GM19025 (cell line): ENCODE measurements around the gene CCDC88C.

Experiments used
- ATAC-seq: cut with Tn5 transposase; IDR thresholded peaks from one replicate; pipeline ENCODE4 v1.9.1; 2021; ENCODE audit warnings: mild to moderate bottlenecking, low read depth, moderate library complexity; ENCODE audit not compliant: unreplicated experiment

CCDC88C gene

DNA sequence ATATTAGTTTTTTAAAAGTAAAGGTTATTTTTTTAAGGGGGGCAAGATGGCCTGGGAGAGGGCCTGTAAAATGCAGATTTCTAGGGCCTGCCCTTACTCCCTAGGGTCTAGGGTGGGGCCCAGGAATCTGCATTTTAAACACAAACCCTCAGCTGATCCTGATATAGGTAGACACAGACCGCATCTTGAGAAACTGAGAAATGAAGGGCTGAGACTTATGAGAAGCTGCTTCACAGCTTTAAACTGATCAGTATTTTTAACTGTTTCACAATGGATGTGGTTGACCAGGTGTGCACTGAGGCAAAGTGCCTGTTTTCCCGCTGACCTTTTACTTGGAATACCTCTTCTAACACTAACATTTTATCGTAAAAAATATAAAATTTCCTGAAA is 84.0 kb downstream of the CCDC88C start:
- peak; percentile 46 for ATAC-seq

DNA sequence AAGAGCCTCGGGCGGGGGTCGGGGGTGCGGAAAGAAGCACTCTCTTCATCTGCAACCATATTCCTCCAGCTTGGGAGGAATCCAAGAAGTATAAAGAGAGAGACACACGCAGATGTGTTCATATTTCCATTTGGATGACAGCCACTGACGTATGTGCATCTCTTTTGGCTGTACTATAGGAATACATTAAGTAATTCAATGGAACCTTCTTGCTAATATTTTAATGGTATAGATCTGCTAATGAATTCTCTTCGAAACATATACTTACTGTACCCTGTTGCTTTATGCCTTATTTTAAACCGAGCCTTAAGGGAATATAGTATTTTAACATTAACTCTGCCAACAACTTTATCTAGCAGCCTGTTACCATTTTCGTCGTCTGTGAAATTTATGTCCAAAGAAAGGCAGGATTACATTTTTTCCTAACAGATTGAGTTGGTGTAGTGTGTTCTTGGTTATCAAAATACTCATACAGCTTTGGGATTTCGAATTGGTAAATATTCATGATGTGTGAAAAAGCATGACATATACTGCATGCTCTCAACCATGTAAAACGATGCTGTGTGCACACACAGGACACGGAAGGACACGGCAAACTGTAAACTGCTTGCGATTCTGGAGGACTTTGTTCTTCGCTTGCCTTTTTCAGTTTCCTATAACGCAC is 84.5 kb downstream of the CCDC88C start:
- ATAC-seq, result no peak

DNA sequence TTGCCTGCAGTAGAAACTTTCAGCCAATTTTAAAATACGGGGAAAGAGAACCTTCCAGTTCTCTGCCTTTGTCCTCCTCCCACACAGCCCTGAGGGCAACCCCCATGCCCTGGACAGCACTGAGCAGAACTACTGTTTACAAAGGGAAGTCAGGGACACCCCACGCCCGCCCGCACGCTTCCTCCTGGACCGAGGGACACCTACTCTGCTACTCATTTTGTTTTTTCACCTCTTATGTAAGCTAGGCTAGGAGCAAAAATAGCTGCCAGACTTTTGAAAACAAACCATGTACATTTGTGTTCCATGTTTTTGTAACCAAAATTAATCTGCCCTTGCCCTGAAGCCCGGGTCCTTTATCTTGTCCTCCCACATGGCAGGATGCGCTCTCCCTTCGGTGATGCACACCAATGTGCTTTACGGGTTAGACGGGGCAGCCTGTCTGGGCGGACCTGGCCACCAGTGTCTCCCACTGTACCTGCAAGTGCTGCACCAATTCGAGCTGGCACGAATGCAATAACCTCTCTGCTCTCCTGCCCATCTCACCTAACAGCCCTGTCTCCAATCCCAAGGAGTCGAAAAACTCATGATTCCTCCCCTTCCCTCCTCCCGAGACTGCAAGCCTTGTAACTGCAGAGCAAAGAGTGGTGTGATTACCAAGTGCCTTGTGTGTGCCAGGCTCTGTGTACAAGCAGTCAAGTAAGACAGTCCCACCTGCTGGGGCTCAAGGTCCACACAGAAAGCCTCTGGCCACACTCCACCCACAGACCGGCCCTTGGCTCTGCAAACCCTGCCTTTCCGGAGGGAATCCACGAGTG is 85.2 kb downstream of the CCDC88C start:
- ATAC-seq, result no peak

DNA sequence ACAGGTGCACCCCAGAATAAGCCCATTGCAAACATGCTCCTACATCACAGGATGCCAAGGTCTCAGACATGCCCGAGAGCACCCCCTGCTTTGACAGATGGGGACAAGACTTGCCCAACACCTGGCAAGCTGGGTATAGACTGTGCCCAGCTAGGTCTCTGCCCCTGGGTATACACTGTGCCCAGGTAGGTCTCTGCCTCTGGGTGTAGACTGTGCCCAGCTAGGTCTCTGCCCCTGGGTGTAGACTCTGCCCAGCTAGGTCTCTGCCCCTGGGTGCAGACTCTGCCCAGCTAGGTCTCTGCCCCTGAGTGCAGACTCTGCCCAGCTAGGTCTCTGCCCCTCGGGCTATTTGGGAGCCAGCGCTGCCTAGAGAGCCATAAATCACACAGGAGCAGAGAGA is 85.9 kb downstream of the CCDC88C start:
- no peak for ATAC-seq

DNA sequence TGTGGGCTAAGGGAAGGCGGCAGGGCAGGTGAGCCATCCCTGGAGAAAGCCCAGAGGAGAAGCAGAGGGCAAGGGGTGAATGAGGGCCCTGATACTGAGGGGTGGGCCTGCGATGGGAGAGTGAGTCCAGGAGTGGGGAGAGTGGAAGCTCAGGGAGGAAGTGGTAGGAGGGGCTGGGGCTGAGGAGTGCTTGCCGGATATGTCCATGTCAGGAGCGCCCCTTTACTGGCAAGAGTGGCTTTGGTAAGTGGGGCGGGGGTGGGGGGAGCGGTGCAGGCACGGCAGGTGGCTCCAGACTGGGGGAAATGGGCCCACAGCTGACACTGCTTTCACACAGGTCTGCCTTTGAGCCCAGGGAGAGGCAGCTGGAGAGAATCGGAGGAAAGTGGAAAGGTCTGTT is 86.8 kb downstream of the CCDC88C start:
- ATAC-seq, result no peak

DNA sequence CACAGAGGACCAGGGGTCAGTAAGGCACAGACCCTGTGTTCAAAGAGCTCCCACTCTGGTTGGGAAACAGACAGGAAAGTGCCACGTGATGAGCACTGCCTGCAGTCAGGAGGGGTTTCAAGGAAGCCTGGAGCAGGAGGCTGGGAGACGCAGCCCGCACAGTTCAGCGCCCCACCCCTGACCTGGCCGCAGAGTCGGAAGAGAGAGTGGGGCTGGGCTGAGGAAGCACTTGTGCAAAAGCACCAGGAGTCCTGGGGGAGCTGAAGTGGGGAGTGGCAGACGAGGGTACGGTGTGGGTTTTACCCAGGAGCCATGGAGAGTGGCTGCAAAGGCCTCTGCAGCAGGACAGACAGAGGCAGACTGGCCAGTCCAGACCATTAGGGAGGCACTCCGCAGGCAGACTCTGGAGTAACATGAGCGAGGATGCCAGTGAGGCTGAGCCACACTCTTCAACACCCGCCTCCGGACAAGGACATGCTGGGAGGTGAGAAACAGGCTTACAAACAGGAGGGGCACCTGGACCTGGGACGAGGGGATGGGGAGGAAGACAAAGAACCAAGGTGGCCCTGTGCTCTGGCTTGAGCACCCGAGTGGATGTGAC is 87.4 kb downstream of the CCDC88C start:
- no peak for ATAC-seq

DNA sequence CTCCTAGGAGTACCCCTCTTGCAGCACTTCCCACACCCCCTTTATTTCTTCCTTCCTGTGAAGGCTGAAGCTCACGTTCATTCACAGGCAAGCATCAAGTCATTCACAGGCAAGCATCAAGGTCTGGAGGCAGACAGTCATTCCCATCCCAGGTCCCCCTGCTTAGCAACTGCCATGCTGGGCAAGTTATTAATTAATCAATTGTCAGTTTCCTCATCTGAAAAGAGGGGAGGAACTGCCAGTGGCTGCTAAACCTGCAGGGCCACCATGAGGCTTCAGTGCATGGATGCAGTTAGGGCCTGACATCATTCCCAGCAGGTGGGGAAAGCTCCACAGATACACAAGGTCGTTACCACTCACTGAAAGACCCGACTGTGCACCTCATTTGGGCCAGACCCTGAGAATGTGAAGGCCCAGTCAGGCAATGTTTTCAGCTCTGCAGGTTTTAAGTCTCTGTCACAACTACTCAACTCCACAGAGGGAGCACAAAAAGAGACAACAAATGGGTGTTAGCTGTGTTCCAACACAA is 88.1 kb downstream of the CCDC88C start:
- no peak for ATAC-seq

DNA sequence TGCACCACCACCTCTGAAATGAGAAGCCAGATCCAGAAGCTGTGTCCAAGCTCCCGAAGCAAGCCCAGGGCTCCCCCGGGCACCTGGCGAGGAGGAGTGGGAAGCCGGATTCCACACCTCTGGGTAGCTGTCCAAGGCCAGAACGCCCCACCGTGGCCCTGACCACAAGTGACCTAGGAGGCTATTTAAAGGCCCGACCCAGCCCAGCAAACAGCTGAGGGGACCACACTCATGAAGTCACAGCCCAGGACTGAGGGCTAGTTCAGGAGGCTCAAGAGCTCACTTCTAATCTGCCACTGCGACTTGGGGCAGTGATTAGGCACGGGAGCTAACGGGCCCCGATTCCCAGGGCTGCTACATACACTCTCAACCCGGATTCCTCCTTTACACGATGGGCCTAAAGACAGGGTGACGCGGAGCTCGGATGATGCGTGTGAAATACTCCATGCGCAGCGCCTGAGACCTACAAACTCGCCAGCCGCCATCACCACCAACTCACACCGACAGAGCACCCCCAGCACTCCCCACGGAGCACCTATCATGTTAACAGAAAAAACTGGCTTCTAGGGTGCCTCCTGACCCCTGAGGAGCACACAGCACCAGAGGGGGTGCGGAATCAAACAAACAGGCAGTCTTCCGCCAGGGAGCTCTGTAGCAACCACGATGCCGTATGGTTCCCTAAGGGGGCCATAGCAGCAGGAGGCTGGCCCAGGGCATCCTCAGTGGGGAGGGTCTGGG is 89.1 kb downstream of the CCDC88C start:
- no peak for ATAC-seq

DNA sequence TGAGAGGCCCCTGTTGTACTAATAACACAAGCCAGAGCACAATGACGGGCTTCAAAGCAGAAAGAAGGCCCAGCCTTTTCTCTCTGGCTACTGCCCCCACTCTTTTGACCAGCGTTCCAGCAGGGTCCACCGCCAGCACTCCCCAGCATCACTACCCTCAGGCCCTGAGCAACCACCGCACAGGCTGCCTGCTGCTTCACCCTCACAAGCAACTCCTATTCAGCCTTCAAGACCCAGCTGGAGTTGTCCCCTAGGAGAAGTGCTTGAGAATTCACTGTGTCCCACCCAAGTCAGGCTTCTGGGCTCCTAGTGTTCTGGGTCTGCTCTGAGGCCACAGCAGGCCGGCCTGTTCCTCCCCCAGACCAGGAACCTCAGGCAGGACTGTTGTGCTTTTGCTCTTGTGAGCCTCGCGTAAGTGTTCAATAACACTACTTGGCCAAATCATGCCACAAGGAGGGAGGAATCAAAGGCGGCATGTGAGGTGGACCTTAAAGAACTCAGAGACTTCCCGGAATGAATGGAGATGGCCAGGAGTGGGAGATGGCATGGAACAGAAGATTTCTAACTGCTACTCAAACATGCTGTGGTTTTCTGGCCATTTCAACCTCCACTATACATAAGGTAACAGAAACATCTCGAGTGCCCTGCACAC is 89.8 kb downstream of the CCDC88C start:
- ATAC-seq, result no peak

DNA sequence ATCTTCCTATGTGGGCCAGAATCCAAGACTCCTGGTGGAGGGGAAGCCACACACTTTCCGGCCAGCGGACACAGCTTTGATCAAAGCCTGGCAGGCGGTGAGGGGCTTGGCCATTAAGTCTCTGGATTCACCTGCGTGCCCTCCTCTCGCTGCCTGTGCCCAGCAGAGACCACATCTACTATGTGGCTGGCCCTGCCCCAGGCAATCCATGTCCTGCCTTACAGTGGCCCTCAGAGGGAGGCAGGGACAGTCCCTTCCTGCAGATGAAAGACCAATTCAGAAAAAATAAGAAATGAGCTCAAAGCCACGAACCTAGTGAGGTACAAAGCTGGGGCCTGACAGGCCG is 90.4 kb downstream of the CCDC88C start:
- no peak for ATAC-seq

DNA sequence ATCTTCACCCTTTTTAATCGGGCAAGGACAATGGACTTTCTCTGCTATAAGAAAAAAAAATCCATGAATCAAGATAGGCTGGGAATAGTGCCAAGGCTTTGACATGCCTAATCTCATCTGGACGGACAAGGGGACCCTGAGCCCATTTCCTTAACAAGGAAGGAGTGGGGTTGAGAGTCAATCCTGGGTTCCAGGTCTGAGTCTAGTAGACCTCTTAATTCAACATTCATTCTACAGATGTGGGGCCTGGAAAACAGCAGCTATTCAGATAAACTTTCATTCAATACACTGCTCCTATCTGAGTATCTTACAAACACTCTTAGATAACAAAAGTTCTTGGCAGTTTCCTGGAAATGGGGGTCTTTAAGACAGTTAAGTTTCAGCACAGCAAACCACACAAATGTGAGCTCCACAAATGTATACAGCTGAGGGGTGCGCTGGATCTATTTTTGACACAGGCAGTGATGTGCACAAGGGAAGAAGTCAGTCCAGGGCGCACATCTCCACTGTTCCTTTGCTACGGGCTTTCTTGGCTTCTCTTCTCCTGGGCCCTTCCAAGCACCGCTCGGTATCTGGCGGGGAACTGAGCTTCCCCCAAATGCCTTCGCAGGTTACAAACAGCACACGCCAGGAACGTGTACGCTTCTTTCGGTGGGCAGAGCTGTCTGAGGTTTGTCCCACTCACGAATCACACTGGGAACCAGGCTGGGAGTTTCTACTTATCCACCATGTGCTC is 90.9 kb downstream of the CCDC88C start:
- ATAC-seq, result no peak

DNA sequence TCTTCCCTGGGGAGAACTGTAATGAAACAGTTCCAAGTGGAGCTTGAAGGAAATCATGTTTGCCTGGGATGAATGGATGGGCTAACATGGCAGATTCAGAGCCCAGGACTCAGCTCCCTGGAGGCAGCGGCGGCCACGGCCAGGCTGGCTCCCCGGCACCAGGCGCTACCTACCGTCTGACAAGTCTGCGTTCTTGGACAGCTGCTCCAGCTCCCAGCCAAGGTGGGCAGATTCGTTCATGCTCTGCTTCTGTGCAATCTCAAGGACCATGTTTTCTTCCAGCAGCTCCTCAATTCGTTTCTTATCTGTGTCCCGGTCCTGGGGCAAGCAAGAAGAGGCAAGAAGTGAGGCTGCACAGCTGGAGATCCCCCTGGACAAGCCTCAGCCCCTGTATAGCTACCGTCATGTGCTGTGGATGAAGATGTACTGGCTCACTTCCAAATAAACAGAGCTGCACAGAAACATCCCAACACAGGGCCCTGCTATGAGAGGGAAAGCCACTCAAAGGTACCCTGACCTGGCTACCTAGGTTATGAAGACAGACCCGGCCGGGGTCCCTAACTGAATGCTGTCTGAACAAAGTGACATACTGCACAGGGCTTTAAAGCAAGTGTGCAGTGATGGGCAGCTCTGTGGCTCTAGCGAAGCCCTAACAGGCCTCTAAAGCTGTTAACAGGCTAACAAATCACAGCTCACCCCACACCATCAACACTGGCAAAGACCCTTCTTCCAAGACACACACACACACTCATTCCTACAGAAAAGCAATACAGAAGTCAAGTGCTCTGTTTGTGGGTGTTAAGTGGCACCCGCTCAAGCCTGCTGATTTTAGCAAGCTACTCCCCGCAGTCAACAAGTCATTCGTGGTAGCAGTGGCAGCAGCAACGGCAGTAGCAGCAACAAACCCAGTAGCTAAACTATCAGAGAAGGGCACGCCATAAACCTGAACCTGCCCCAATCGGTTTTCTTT is 92.7 kb downstream of the CCDC88C start:
- no peak for ATAC-seq

DNA sequence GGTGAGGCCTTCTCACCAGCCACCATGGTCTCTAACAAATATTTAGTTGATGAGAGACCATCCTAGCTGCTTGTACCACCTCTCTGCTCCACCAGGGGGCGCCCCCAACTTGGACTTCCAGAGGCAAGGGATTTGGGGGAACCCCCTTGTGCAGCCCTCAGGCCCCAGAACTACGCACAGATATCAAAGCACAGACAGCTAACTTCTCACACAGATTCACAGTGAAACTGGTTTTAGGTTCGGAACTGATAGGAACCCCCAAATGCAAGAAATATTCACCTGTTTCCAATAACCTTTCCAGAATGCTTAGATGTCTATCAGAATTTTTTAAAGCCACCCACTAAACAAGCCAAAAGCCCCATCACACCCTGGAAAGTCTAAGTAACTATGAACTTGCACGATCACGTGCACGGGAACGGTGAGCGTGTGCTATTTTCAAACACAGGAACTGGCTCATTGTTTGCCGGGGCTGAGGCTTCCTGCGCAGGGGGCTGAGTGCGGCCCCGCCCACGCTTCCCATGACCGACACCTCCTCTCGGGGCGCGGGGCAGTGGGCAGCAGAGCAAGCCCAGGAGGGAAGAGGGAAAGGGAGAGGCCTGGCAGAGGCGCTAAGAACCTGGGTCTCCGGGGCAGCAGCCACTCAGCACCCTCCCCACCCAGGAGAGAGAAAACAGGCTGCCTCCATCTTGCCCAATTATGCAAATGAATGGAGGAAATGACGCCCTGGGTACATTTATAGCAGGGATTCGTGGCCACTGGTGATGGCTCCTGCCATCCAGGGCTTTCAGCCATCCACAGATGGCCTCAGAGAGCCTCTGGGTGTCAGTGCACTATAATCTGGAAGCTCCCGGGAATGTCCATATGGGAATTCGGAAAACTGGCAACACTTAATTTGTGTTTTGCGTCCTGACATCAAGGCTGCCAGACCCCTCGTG is 93.7 kb downstream of the CCDC88C start:
- ATAC-seq, result peak; percentile 65

DNA sequence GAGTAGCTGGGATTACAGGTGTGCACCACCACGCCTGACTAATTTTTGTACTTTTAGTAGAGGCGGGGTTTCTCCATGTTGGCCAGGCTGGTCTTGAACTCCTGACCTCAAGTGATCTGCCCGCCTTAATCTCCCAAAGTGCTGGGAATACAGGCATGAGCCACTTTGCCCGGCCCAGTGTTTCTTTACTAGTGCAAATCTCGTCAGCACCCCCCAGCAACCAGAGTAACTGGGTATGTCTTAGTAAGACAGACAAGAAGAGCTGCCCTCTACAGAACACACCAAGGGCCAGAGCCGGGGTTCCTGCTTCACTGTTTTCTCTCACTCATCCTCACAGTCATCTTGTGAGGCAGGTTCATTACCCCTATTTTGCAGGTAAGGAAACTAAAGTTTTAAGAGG is 94.6 kb downstream of the CCDC88C start:
- no peak for ATAC-seq

DNA sequence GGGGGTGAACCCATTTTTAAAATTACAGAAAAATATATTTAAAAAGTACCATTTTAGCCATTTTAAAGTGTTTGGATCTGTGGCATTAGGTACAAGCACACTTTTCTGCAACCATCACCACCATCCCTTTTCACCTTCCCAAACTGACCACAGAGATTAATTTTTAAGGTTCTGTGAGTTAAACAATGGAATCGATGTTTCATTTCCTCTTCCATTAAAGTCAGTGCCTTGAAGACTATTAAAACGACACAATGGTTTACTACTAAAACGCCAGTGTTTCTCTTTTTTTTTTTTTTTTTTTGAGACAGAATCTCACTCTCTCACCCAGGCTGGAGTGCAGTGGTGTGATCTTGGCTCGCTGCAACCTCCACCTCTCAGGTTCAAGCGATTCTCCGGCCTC is 95.0 kb downstream of the CCDC88C start:
- ATAC-seq, result no peak

DNA sequence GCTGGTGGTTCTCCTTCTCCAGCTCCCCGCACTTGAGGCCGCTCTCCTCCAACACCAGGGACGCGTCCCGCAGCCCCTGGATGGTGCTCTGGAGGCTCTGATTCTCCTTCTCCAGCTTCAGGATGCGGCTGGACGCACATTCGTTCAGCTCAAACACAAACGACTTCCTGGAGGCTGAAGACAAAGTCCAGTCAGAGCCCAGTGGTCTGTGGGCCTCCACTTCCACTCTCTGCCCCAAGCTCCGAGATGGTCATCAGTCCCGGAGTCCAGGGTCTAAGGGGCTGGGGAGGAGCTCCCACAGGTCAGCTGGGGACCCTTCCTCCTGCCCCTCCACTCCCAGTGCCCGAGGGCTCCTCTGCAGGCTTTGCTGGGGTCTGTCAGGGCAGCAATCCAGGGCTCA is 96.5 kb downstream of the CCDC88C start:
- no peak for ATAC-seq

DNA sequence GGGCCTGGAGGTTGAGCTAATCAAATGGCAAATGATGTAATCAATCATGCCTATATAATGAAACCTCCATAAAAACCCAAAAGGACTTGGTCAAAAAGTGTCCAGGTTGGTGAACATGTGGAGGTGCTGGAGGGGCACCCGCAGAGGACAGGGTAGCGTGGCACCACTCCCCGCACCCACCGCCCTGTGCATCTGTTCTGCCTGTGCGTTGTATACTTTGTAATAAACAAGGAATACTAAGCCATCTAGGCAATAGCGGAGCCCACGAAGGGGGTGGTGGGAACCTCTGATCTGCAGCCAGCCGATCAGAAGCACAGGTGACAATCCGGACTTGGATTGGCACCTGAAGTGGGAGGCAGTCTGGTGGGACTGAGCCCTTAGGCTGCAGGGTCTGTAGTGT is 97.4 kb downstream of the CCDC88C start:
- ATAC-seq, result no peak

DNA sequence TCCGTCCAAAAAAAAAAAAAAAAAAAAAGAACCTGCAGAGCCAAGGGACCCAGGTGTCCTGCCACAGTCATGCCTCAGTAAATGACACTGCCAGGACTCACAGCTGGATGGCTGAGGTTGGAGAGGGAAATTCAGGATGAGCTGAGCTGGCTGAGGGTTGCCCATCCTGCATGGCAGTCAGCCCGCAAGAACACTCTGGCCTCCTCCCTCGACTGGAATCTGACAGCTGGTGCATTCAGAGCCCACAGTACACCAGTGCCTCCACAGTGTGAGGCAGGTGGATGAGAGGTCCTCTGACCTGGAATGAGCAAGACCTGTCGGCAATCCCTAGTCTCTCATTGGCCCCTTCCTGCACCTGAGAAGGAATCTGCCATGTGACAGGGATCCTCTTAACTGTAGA is 98.7 kb downstream of the CCDC88C start:
- ATAC-seq, result no peak
